Sigmoid colon (tissue), 7 donors: ENCODE data around the gene MMADHC. TPM values are rescaled to one million over a fixed set of nuclear protein-coding genes. Genes with fewer than 3 reads are reported as not detected.

Experiments used
- DNase-seq: peaks from one replicate; pipeline ENCODE4 v3.0.0-alpha.2; 2019
- H3K27ac ChIP-seq, 4 donors: fragments of 200-600 bp; sonication (generic); one replicate each; pipeline ENCODE4 v1.5.1; 2016 to 2019; ENCODE audit warnings: mild to moderate bottlenecking in 1 of 4
- H3K27me3 ChIP-seq, 3 donors: fragments of 200-600 bp; sonication (generic); one replicate each; pipeline ENCODE4 v1.5.1; 2019; ENCODE audit warnings: mild to moderate bottlenecking in 1 of 3
- H3K36me3 ChIP-seq, 4 donors: fragments of 200-600 bp; sonication (generic); one replicate each; pipeline ENCODE4 v1.5.1; 2016 to 2019
- H3K4me1 ChIP-seq, 4 donors: fragments of 200-600 bp; sonication (generic); one replicate each; pipeline ENCODE4 v1.5.1; 2017 to 2019
- H3K4me3 ChIP-seq, 4 donors: fragments of 200-600 bp; sonication (generic); one replicate each; pipeline ENCODE4 v1.5.1; 2017 to 2019; ENCODE audit warnings: mild to moderate bottlenecking in 2 of 4, moderate library complexity in 1 of 4
- H3K9me3 ChIP-seq, 4 donors: fragments of 200-600 bp in 3 of 4; sonication (generic) in 3 of 4; one replicate each; pipeline versions ENCODE4 v1.5.1 to v1.6.1; 2013 to 2019
- EP300 ChIP-seq, 4 donors: sonication (generic); formaldehyde crosslinking; IDR thresholded peaks; one replicate each; pipeline ENCODE4 v1.6.1; 2017; ENCODE audit warnings: antibody characterized with exemption in 4 of 4
- POLR2A ChIP-seq, 2 donors: fragments of 450-650 bp; IDR thresholded peaks; one replicate each; pipeline ENCODE4 v1.6.1; 2016; ENCODE audit warnings: antibody characterized with exemption in 2 of 2, mild to moderate bottlenecking in 2 of 2, moderate library complexity in 2 of 2
- POLR2AphosphoS5 ChIP-seq, 4 donors: sonication (generic); formaldehyde crosslinking; IDR thresholded peaks; one replicate each; pipeline ENCODE4 v1.6.1; 2017; ENCODE audit warnings: antibody characterized with exemption in 4 of 4
- WGBS, 2 donors: extraction: QIAGEN DNeasy Blood & Tissue Kit; methylation state at CpG; one replicate each; pipeline ENCODE4 v1.1.7; 2013; 5-methylcytosine and 5-hydroxymethylcytosine counted together
- intact Hi-C: fragments of 100-400 bp; cut with DNase I; formaldehyde crosslinking; loops from one replicate; pipeline ENCODE4 v1.15.1; 2023
- polyA plus RNA-seq, 3 donors: library from polyadenylated mRNA; stranded (reverse); fragments of 200-250 nt; gene quantifications; one replicate each; pipeline ENCODE4 v1.2.3, GENCODE V29; 2013
- total RNA-seq, 4 donors: library from RNA; depleted of rRNA; stranded (reverse); fragments of >200 nt; gene quantifications; one replicate each; pipeline ENCODE4 v1.1.0, GENCODE V29; 2016
- TF ChIP-seq, protein P1 (sequence below), 4 experiments: fragments of 450-650 bp in 3 of 4; fragments of 200-600 bp in 1 of 4; IDR thresholded peaks; one replicate each; pipeline ENCODE4 v1.5.1; 2016 to 2019; ENCODE audit warnings: antibody characterized with exemption in 4 of 4, mild to moderate bottlenecking in 3 of 4, moderate library complexity in 2 of 4
- donor health status: healthy with polysubstance abuse.
- donor health status: Bipolar disorder and iron deficiency.
- donor health status: healthy.

Gene MMADHC
- total and polyA plus RNA-seq, 7 donors, result 71.6 to 175 (median 127) TPM

DNA sequence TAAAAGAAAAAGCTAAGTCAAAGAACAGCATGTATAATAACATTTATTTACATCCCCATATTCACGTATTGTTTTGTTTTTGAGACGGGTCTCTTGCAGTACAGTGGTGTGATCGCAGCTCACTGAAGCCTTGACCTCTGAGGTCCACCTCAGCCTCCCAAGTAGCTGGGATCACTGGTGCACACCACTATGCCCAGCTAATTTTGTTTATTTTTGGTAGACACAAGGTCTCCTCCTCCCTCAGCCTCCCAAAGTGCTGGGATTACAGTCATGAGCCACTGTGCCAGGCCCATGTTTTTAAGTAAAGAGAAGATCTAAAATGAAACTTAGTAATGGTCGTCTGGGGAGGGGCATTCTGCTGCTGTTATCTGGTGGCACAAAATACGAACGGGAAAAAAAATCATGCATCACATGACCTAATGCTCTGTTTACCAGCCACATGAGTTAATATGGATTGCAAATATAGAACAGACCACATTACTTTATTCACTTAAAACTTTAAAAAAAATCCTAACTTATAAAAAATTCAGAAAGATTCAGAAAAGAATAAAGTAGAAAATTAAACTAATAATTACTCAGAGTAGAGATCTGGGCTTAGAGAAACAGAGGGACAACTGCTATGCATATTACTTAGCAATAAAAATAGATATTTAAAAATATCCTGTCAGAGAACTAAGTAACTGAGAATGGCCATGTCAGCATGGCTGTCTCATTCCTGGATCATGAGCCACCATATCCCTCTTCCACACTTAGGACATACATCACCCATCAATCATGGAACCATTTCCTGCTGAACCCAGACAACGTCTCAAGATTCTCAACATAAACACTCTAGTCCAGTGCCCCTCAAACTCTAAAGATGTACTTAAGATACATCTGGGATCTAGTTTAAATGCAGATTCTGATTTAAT lies 7.3 kb downstream of the MMADHC start:
- H3K36me3 ChIP-seq, result peaks cover 6 to 85% (median 29%) of the 10 kb centered on the region in 4 donors
- DNase-seq, result no peak
- H3K27ac ChIP-seq, result no peak overlapping the region
- TF ChIP-seq, protein P1, sequence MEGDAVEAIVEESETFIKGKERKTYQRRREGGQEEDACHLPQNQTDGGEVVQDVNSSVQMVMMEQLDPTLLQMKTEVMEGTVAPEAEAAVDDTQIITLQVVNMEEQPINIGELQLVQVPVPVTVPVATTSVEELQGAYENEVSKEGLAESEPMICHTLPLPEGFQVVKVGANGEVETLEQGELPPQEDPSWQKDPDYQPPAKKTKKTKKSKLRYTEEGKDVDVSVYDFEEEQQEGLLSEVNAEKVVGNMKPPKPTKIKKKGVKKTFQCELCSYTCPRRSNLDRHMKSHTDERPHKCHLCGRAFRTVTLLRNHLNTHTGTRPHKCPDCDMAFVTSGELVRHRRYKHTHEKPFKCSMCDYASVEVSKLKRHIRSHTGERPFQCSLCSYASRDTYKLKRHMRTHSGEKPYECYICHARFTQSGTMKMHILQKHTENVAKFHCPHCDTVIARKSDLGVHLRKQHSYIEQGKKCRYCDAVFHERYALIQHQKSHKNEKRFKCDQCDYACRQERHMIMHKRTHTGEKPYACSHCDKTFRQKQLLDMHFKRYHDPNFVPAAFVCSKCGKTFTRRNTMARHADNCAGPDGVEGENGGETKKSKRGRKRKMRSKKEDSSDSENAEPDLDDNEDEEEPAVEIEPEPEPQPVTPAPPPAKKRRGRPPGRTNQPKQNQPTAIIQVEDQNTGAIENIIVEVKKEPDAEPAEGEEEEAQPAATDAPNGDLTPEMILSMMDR (IDR thresholded peaks at IDR 0.05), result no peak
- TF ChIP-seq EP300 (IDR thresholded peaks at IDR 0.05), result no peak
- no peak for TF ChIP-seq POLR2AphosphoS5 (IDR thresholded peaks at IDR 0.05)
- no peak for TF ChIP-seq POLR2A (IDR thresholded peaks at IDR 0.05)
- no peaks in the 10 kb centered on the region for H3K9me3 ChIP-seq
- intact Hi-C loops, result loop anchor here (10.0 kb wide), 1 partner anchor 935 kb away; the partner anchor contains the start of gene EPC2
- H3K4me3 ChIP-seq, result no peak overlapping the region
- peaks cover 0 to 34% (median 17%) of the 10 kb centered on the region in 4 donors for H3K4me1 ChIP-seq
- WGBS, 2 donors, result 81 to 89% methylated on average over 7 of the region's 7 CpGs
- H3K27me3 ChIP-seq, result no peaks in the 10 kb centered on the region

DNA sequence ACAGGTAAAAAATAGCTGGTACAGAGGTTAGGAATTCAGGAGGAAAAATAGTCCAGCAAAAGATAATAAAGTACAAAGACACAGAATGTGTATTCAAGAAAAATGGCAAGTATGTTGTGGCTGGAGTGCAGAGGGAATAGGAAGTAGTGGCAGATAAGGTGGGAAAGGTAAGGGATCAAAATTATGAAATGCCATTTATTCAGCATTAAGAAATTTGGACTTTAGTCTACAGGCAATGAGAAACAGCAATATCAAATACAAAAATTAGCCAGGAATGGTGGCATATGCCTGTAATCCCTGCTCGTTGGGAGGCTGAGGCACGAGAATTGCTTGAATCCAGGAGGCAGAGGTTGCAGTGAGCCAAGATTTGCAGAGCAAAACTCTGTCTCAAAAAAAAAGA lies 10.3 kb downstream of the MMADHC start:
- Histone ChIP-seq H3K36me3 (peaks cover 6 to 81% (median 34%) of the 10 kb centered on the region in 4 donors), H3K27ac (no peak overlapping the region), H3K4me3 (no peak overlapping the region), H3K9me3 (no peaks in the 10 kb centered on the region), H3K4me1 (peaks cover 0 to 32% (median 8%) of the 10 kb centered on the region in 4 donors), H3K27me3 (no peaks in the 10 kb centered on the region)
- TF ChIP-seq EP300 (IDR thresholded peaks at IDR 0.05) (no peak), POLR2AphosphoS5 (IDR thresholded peaks at IDR 0.05) (no peak), POLR2A (IDR thresholded peaks at IDR 0.05) (no peak)
- TF ChIP-seq, protein P1 (IDR thresholded peaks at IDR 0.05), result no peak
- WGBS, 2 donors, result 91 to 93% methylated on average over 2 of the region's 2 CpGs
- no peak for DNase-seq
- intact Hi-C loops, result no loop called here

DNA sequence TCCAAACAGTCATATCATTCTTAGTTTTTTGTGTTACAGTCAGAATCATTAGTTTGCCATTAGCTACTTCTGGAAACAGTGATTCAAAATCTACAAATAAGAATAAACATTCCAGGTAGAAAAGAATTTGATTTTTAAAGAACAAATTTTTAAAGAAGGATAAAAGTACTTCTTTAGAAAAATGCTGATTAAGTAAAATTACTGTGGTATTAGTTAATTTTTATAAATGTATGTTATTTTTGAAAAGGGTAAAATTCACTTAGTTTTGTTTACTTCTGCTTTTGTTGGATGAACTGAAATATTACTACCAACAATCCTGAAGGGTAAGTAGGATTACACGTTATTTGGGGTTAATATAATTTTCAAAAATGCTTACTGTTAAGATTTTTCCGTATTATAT lies 11.8 kb downstream of the MMADHC start:
- Histone ChIP-seq H3K36me3 (peaks cover 3 to 73% (median 27%) of the 10 kb centered on the region in 4 donors), H3K27ac (no peak overlapping the region), H3K27me3 (no peaks in the 10 kb centered on the region), H3K4me3 (no peak overlapping the region), H3K9me3 (no peaks in the 10 kb centered on the region), H3K4me1 (peaks cover 0 to 38% (median 10%) of the 10 kb centered on the region in 4 donors)
- 87 to 88% methylated on average over 2 of the region's 2 CpGs for WGBS, 2 donors
- TF ChIP-seq POLR2AphosphoS5 (IDR thresholded peaks at IDR 0.05) (no peak), EP300 (IDR thresholded peaks at IDR 0.05) (no peak), POLR2A (IDR thresholded peaks at IDR 0.05) (no peak)
- TF ChIP-seq, protein P1 (IDR thresholded peaks at IDR 0.05), result no peak
- DNase-seq, result no peak
- intact Hi-C loops, result no loop called here

DNA sequence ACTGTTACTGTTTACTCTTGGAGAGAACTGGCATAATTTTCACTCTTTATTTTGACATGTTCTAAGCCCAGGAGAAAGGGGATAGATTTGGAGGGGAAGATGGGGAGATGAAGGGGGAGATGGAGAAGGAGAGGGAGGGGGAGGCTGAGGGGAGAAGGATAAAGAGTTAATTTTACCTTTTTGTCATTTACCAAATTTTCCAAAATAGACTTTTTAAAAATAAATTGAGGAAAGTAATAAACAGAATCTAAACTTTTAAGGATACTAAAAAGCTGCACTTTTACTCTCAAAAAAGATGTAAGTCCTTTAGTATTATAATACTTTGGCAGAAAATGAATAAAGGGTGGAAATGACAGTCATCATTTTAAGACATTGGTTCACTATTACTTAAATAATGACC lies 12.3 kb downstream of the MMADHC start:
- TF ChIP-seq POLR2A (IDR thresholded peaks at IDR 0.05), result no peak
- no peak for TF ChIP-seq POLR2AphosphoS5 (IDR thresholded peaks at IDR 0.05)
- no peak for TF ChIP-seq EP300 (IDR thresholded peaks at IDR 0.05)
- TF ChIP-seq, protein P1 (IDR thresholded peaks at IDR 0.05), result no peak
- H3K4me1 ChIP-seq, result peaks cover 0 to 33% (median 10%) of the 10 kb centered on the region in 4 donors
- H3K4me3 ChIP-seq, result no peak overlapping the region
- intact Hi-C loops, result no loop called here
- no peak for DNase-seq
- H3K27ac ChIP-seq, result no peak overlapping the region
- no peaks in the 10 kb centered on the region for H3K27me3 ChIP-seq
- H3K36me3 ChIP-seq, result peaks cover 0 to 73% (median 28%) of the 10 kb centered on the region in 4 donors
- no peaks in the 10 kb centered on the region for H3K9me3 ChIP-seq
